SH-SY5Y (cell line): ENCODE measurements around the gene KSR1.

ENCODE experiments used
- GATA2 ChIP-seq: IDR thresholded peaks from 2 replicates; pipeline ENCODE4 v1.6.1; 2011; ENCODE audit warnings: mild to moderate bottlenecking, low read depth, low read length
- GATA3 ChIP-seq: IDR thresholded peaks from 2 replicates; pipeline ENCODE4 v1.6.1; 2011; ENCODE audit warnings: low read depth, mild to moderate bottlenecking, low read length, moderate library complexity

DNA sequence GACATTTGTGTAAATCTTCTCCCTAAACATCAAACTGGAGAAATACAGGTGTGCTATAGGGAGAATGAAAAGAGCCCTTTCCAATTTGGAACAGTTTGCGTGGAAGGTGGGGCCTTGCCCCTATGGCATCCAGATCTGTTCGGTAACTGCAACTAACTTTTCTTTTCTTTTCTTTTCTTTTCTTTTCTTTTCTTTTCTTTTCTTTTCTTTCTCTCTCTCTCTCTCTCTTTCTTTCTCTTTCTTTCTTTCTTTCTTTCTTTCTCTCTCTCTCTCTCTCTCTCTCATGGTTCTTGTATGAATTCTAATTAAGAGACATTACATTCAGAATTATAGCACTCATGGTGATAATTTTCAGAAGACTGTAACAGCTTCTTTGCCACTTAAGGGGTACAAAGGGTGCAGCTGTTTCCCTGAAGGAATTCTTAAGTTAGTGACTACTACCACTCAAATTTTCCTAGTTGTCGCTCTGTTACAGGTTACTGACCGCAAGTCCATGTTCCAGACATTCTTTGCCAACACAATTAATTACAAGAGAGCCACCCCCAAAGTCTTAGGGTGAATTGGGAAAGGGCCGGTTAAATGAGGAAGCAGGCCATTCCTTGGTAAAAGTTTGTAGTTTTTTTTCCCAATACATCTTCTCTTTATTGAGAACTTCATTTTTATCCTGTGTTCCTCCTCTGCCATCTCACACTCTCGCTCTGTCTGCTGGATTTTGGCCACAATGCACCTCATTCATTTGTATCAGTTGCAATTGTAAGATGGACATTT lies 69.8 kb downstream of the KSR1 start:
- TF ChIP-seq GATA2, result no peak
- TF ChIP-seq GATA3, result no peak
